ENCODE measurements around the gene DMGDH.

The DMGDH gene

GRCh38 chr5:79088507-79088906 is 19.0 kb upstream of the DMGDH start:
- no peak for DNase-seq (ENCODE audit: low spot score)
- in situ Hi-C loops (cut with MboI; ENCODE audit: low pct_unique_long_range_greater_than_20kb, low sequenced_read_pairs, unreplicated experiment), result no loop called here
- TF ChIP-seq CTCF (IDR thresholded peaks at IDR 0.05; ENCODE audit: extremely low read depth, insufficient read depth, missing control alignments), result no peak

GRCh38 chr5:79086116-79086515 is 16.6 kb upstream of the DMGDH start:
- in situ Hi-C loops (cut with MboI; ENCODE audit: low pct_unique_long_range_greater_than_20kb, low sequenced_read_pairs, unreplicated experiment), result no loop called here
- no peak for TF ChIP-seq CTCF (IDR thresholded peaks at IDR 0.05; ENCODE audit: extremely low read depth, insufficient read depth, missing control alignments)

DNA sequence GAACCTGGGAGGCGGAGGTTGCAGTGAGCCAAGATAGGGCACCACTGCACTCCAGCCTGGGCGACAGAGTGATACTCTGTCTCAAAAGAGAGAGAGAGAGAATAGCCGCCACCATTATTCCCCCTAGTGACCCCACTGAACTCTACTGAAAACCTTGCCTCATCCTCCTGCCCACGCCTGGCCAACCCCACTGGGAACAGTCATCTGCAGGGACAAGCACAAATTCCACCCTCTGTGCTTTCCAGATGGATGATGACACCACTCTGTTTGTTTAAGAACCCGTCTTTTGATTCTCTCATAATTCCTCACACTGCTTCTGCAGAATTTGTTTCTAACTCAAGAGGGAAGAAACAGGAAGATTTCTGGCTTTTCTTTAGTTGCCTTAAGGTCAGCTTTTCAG is 12.3 kb upstream of the DMGDH start:
- in situ Hi-C loops (cut with MboI; ENCODE audit: low pct_unique_long_range_greater_than_20kb, low sequenced_read_pairs, unreplicated experiment), result no loop called here
- no peak for TF ChIP-seq CTCF (IDR thresholded peaks at IDR 0.05; ENCODE audit: extremely low read depth, insufficient read depth, missing control alignments)
- DNase-seq (ENCODE audit: low spot score), result no peak

More at GRCh38 chr5:79086116-79086515, 16.6 kb upstream of the DMGDH start:
- DNase-seq (ENCODE audit: low spot score), result no peak

- in situ Hi-C loops (cut with MboI; ENCODE audit: low pct_unique_long_range_greater_than_20kb, low sequenced_read_pairs, unreplicated experiment), result no loop called here
- no peak for TF ChIP-seq CTCF (IDR thresholded peaks at IDR 0.05; ENCODE audit: extremely low read depth, insufficient read depth, missing control alignments)
- no peak for DNase-seq (ENCODE audit: low spot score)
These were observed 11.3 kb upstream of the DMGDH start for GRCh38 chr5:79080804-79081203.

- in situ Hi-C loops (cut with MboI; ENCODE audit: low pct_unique_long_range_greater_than_20kb, low sequenced_read_pairs, unreplicated experiment), result no loop called here
- TF ChIP-seq CTCF (IDR thresholded peaks at IDR 0.05; ENCODE audit: extremely low read depth, insufficient read depth, missing control alignments), result no peak
- DNase-seq (ENCODE audit: low spot score), result no peak
These were observed 8.3 kb upstream of the DMGDH start for GRCh38 chr5:79077680-79078365.

- no peak for TF ChIP-seq CTCF (IDR thresholded peaks at IDR 0.05; ENCODE audit: extremely low read depth, insufficient read depth, missing control alignments)
- in situ Hi-C loops (cut with MboI; ENCODE audit: low pct_unique_long_range_greater_than_20kb, low sequenced_read_pairs, unreplicated experiment), result no loop called here
- DNase-seq (ENCODE audit: low spot score), result no peak
These were observed 7.3 kb upstream of the DMGDH start for GRCh38 chr5:79076819-79077218.

All from GM13977 (cell line).